ENCODE measurements around the gene CCRL2.
A peak's percentile ranks its signal among the peaks of the same experiment; 100 is the strongest.
"Not testable (repeated sequence)": the region's sequence is repeated elsewhere in the genome, so short reads cannot be mapped to it uniquely, and the experiment has no call there.

CCRL2 gene

GRCh38 chr3:46429250-46429649, 22.2 kb downstream of the CCRL2 start:
- DNase-seq (ENCODE audit: low read depth in 2 of 2): no peak

- no peak for DNase-seq (ENCODE audit: low read depth in 2 of 2)
Observed at GRCh38 chr3:46429671-46430070, 22.6 kb downstream of the CCRL2 start.

- not testable (repeated sequence) for DNase-seq (ENCODE audit: low read depth in 2 of 2)
Observed at GRCh38 chr3:46430879-46431278, 23.8 kb downstream of the CCRL2 start.

- not testable (repeated sequence) for DNase-seq (ENCODE audit: low read depth in 2 of 2)
Observed at GRCh38 chr3:46431905-46432304, 24.8 kb downstream of the CCRL2 start.

GRCh38 chr3:46433118-46433517, 26.1 kb downstream of the CCRL2 start:
- not testable (repeated sequence) for DNase-seq (ENCODE audit: low read depth in 2 of 2)

GRCh38 chr3:46433841-46434240, 26.8 kb downstream of the CCRL2 start:
- no peak for DNase-seq (ENCODE audit: low read depth in 2 of 2)

GRCh38 chr3:46435081-46435726, 28.1 kb downstream of the CCRL2 start:
- DNase-seq (ENCODE audit: low read depth in 2 of 2): no peak

GRCh38 chr3:46438831-46439230, 31.8 kb downstream of the CCRL2 start:
- DNase-seq (ENCODE audit: low read depth in 2 of 2): no peak

GRCh38 chr3:46440531-46441294, 33.7 kb downstream of the CCRL2 start:
- DNase-seq (ENCODE audit: low read depth in 2 of 2): no peak

- peak in 1 of 2 experiments; percentile 3 for DNase-seq (ENCODE audit: low read depth in 2 of 2)
Observed at GRCh38 chr3:46442576-46443530, 35.8 kb downstream of the CCRL2 start.

- no peak for DNase-seq (ENCODE audit: low read depth in 2 of 2)
Observed at GRCh38 chr3:46447228-46447985, 40.3 kb downstream of the CCRL2 start.

- DNase-seq (ENCODE audit: low read depth in 2 of 2): no peak
Observed at GRCh38 chr3:46448721-46449120, 41.7 kb downstream of the CCRL2 start.

GRCh38 chr3:46449755-46450552, 42.9 kb downstream of the CCRL2 start:
- DNase-seq (ENCODE audit: low read depth in 2 of 2): no peak

- no peak for DNase-seq (ENCODE audit: low read depth in 2 of 2)
Observed at GRCh38 chr3:46453526-46454208, 46.6 kb downstream of the CCRL2 start.

- DNase-seq (ENCODE audit: low read depth in 2 of 2): no peak
Observed at GRCh38 chr3:46454209-46454595, 47.1 kb downstream of the CCRL2 start.

- DNase-seq (ENCODE audit: low read depth in 2 of 2): no peak
Observed at GRCh38 chr3:46454606-46455005, 47.5 kb downstream of the CCRL2 start.

- DNase-seq (ENCODE audit: low read depth in 2 of 2): no peak
Observed at GRCh38 chr3:46455231-46456115, 48.4 kb downstream of the CCRL2 start.

GRCh38 chr3:46456118-46456517, 49.1 kb downstream of the CCRL2 start:
- no peak for DNase-seq (ENCODE audit: low read depth in 2 of 2)
